GM18868 (cell line): ENCODE measurements around the gene ANKRD40.
"Not testable (repeated sequence)": the region's sequence is repeated elsewhere in the genome, so short reads cannot be mapped to it uniquely, and the experiment has no call there.

ENCODE experiments used
- ATAC-seq: cut with Tn5 transposase; IDR thresholded peaks from one replicate; pipeline ENCODE4 v1.9.1; 2021; ENCODE audit warnings: mild to moderate bottlenecking, moderate library complexity; ENCODE audit not compliant: unreplicated experiment

ANKRD40 gene

DNA sequence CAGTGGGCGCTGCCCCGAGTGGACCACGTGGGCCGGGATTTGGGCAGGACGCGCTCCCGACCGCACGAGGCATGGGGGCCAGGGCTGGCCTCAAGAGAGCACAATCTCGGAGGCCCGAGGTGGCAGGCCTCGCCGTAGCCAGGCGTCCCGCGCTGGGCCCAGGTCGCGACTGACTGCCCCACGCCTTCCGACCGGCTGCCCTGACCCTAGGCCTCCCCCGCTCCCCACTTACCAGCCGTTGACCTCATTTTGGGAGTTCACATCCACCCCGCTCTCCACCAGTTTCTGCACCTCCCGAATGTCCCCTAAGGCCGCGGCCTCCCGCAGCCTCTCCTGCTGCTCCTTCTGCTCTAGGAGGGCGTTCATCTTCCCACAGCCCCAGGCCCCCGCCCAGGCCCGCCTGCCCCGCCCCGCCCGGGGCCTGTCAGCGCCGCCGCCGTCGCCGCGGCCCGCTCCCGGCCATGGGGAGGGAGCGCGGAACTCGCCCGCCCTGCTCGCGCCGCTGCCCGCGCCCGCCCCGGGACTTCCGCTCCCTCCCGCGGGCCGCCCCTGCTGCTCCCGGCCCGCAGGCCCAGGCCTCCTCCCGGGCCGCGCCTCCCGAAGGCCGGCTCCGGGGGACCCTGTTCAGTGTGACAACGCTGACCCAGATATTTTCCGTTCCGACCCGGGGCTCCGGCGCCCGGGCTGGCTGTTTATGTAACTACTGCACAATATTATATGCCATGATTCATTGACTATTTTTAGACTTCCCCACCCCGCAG lies at the start of gene ANKRD40:
Gene ANKRD40 (minus strand): TSS at position 626 of the 761 bp plus-strand sequence. CDS start 260 bp downstream, at position 366.
- peak; percentile 82 for ATAC-seq

DNA sequence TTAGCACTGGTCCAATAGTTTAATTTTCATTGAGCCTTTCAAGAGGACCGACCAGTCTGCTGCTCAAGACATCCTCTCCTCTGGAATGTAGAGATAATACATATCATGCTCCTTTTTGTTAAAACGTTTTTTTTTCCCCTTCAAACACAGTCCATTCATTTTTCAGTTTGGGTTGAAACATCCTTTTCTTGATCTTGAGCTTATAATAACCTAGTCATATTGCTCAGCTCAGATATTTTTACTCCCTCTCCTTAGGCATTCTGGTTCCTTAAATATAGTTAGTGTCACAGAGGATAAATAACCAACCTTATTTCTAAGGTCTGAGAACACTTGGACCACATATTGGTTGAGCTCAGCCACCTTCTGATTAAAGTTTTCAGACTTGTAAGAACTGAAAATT lies 46.8 kb upstream of the ANKRD40 start:
- no peak for ATAC-seq

DNA sequence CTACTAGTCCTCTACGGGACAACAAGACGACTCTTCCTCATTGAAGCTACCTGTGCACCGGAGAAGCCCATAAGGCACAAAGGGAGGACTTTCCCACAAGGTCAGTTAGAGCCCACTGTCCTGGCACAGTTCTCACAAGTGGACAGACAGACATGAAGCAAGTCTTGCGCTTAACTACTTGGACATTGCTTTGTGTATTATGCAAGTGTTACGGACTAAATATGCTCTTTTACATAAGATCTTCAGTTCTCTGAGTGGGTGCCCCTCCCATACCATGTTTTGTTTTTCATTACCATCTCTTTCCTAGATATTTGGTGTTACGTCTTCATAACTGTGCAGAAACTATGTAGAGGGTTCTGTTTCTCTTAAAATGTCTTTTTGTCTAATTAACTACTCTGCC lies 41.5 kb upstream of the ANKRD40 start:
- ATAC-seq = no peak

- no peak for ATAC-seq
These were observed 37.9 kb upstream of the ANKRD40 start for GRCh38 chr17:50745631-50746030.

DNA sequence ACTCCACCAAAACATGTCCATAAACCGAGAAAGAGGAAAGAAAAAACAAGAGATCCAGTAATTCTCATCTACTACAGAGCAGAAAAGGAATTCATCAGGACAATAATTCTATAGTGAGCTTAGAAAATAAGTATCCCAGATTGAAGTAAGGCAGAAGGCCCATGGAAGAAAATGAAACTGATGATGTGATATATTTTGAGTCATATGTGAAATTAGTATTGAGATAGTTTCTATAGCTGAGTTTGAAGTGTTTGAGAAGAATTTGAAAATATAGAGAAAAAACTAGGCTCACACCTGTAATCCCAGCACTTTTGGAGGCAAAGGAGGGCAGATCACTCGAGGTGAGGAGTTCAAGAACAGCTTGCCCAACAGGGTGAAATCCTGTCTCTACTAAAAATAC lies 31.4 kb upstream of the ANKRD40 start:
- ATAC-seq = no peak

DNA sequence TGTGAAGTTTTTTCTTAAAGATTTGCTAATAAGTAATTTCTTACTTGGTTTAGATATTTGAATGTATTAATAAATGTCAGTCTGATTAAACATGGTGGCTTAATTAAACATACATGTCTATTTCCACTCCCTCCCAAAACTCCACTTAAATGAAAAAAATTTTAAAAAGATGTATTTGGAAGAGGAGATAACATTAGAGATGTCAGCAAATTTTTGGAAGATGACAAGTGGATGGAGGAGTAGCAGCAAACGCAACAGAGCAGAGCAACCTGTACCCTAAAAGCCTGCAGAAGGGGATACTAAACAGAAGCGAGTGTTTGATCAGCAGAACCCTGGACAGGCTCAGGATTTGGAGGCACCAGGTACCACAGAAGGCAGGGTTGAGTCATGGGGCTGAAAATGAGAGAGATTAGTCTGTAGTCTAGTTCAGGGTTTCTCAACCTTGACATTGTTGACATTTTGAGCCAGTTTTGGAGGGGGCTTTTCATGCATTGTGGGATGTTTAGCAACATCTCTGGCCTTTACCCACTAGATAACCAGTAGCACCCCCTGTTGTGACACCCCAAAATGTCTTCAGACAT lies 29.5 kb upstream of the ANKRD40 start:
- ATAC-seq = no peak

DNA sequence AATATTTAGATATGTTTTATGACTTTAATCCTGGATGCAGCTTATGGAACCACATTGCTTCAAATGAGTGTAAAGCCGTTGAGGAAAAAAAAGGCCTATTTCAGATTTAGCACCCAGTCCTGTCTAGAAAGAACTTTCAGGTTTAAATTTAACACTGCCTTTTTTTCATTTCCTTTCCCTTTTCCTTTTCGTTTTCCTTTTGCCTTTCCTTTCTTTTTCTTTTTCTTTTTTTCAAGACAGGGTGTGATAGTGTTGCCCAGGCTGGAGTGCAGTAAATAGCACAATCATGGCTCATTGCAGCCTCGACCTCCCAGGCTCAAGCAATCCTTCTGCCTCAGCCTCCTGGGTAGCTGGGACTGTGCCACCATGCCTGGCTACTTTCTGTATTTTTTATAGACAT lies 27.6 kb upstream of the ANKRD40 start:
- no peak for ATAC-seq

DNA sequence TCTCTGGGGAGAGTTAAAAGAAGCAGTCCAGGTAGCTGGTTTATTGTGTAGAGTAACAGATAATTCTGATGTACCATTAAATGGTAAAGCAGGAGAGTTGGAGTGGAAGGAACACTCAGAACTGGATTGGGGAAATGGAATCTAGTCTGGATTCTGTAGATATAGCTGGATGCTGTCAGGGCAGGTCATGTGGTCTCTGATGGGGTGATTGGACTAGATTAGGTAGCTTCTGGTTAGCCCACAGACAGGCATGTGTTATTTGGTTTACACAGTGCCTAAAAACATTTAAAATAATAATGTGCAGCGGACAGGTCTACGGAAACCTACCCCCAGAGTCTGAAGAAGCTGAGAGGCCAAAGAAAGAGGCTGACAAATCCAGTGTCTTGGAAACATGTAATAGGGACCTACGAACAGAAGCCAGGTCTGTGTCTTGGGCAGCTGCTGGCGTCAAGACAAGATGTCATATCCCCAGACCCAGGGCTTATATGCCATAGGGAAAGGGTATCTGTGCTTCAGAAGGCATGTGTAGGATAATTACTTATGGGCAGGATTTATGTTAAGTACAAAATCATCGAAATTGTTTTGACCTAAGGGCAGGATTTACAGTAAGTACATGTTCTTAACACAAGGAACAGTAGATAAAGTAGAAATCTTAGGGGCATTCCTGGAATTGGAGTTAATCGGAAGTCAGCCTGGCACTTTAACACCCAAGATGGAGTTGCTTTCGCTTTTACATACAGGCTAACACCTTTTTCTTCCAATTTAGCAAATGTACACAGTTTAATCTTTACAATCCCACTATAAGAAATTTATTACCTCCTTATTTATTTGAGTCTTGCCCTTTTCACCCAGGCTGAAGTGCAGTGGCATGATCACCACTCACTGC lies 24.1 kb upstream of the ANKRD40 start:
- no peak for ATAC-seq

DNA sequence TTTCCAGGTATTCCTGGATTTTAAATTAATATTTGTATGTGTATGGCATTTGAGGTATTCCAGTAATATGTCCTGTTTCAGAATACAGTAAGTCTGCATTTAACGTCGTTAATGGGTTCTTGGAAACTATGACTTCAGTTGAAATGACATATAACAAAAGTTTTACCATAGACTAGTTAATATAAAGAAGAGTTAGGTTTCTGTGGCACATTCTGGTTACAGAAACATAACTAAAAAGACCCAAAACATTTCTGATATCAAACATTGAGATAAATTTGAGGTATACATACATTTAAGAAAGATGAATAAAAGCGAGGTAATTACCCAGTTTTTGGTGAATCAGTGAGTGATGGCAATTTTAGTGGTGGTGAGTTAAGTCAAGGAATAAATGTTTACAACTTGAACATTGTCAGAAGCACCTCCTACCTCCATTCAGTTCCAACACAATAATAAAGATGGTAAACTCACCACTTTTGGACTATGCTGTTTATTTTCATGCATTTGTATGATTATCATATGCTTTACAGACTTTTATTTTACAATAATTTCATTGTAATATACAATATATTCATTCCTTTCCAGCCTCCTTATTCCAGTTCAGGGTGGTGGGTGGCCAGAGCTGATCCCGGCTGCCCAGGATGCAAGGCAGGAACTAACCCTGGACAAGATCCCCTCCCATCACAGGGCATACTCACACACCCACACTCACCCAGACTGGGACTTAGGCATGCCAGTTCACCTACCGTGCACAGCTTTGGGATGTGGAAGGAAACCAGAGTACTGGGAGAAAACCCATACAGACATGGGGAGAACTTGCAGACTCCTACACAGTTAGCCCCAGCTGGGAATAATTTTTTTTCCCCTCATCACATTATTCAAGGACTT lies 21.4 kb upstream of the ANKRD40 start:
- ATAC-seq = no peak

- ATAC-seq = no peak
These were observed 20.4 kb upstream of the ANKRD40 start for GRCh38 chr17:50728112-50728429.

GRCh38 chr17:50725769-50726655 lies 18.3 kb upstream of the ANKRD40 start:
- no peak for ATAC-seq

GRCh38 chr17:50724622-50725021 lies 16.9 kb upstream of the ANKRD40 start:
- not testable (repeated sequence) for ATAC-seq

DNA sequence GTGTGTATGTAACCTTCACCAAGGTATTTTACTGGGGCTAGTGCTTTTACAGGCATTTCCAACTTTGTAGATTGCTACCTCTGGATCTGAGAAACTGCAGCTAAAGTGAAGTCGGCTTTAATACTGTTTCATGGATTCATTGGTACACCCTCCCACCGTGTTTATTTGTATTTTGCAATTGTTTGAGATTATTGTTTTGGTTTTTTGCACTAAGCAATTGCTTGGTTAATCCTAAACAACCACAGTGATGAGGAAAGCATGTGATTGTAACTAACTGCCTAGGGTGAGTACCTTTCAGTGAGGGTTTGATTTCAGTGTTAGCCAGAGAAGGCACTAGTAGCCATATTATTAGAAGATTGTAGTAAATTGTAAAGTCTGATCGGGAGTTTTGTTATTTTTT lies 15.0 kb upstream of the ANKRD40 start:
- ATAC-seq = no peak

- ATAC-seq = no peak
These were observed 13.7 kb upstream of the ANKRD40 start for GRCh38 chr17:50721194-50722010.

- no peak for ATAC-seq
These were observed 12.4 kb upstream of the ANKRD40 start for GRCh38 chr17:50719924-50720794.

DNA sequence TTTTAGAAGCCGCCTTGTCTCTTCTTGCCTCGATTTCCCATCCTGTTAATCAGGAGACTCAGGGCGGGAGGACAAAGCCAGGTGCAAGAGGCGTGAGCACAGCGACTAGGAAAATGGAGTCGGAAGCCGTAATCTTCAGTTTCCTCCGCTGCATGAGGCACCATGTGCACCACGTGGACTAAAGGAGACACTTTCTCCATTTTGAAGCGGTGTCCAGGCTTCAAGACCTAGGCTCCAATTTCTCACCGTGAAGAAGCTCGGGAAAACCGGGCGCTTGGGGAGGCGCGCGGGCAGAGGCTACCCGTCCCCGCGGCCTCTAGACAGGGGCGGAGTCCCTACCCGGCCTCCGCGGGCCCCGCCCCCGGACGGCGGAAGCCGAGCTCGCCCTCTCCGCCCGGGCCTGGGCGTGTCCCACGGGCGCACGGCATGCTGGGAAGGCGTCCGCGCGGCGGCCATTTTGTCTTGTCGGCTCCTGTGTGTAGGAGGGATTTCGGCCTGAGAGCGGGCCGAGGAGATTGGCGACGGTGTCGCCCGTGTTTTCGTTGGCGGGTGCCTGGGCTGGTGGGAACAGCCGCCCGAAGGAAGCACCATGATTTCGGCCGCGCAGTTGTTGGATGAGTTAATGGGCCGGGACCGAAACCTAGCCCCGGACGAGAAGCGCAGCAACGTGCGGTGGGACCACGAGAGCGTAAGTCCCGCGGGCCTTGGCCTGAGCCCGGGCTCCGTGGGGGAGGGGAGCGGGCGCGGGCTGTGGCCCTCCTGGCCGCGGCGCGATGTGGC lies 11.6 kb upstream of the ANKRD40 start, which contains the start of gene LUC7L3:
Gene LUC7L3 (plus strand): TSS at position 460 of the 780 bp plus-strand sequence. CDS start 130 bp downstream, at position 590.
- ATAC-seq = peak; percentile 92

DNA sequence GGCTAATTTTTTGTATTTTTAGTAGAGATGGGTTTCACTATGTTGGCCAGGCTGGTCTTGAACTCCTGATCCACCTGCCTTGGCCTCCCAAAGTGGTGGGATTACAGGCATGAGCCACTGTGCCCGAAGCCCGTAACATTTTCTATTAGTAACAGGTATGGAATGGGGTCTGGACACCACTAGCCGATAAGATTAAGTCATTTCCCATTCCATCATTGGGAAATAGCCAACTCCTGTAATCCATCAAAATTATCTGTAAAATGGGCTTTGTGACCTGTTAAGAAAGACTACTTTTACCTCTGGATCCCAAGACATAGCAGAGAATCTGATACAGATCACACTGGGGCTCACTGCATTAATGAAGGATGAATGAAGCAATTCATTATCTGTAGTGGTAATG lies 7.8 kb upstream of the ANKRD40 start:
- ATAC-seq = no peak
